GM19468 (cell line): ENCODE results near the gene C16orf95.

ENCODE experiments used
- ATAC-seq: cut with Tn5 transposase; IDR thresholded peaks from one replicate; pipeline ENCODE4 v1.9.1; 2021; ENCODE audit warnings: mild to moderate bottlenecking, moderate library complexity, moderate number of reproducible peaks; ENCODE audit not compliant: unreplicated experiment; ENCODE audit errors: extremely low read depth

C16orf95 gene

GRCh38 chr16:87333581-87334331 is 16.6 kb upstream of the C16orf95 start:
- no peak for ATAC-seq

- no peak for ATAC-seq
These were observed 15.9 kb upstream of the C16orf95 start for GRCh38 chr16:87333101-87333500.

- ATAC-seq = no peak
These were observed 15.0 kb upstream of the C16orf95 start for GRCh38 chr16:87332150-87332549.

DNA sequence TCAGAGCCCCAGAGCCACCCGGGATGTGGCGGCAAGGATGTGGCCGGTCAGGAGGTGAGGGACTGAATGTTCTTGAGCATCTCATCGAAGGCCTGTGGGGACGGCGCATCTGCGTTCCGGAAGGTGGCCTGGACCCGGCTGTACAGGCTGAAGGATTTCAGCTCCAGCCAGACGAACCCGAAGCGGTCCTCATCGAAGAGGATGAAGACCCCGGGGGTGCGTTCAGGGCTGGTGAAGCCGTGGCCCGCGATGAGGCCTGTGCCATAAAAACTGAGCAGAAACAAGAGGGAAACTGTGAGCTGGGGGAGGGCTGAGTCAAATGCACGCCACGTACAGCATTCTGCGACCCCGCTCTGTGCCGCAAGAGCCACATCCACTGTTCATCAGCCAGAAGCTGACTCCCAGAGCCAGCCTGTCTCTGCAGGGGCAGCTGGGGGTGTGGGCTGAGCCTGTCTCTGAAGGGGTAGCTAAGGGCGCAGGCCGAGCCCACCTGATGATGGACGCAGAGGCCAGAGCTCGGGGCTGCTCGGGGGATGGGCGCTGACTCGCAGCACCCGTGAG is 14.1 kb upstream of the C16orf95 start:
- ATAC-seq = no peak

DNA sequence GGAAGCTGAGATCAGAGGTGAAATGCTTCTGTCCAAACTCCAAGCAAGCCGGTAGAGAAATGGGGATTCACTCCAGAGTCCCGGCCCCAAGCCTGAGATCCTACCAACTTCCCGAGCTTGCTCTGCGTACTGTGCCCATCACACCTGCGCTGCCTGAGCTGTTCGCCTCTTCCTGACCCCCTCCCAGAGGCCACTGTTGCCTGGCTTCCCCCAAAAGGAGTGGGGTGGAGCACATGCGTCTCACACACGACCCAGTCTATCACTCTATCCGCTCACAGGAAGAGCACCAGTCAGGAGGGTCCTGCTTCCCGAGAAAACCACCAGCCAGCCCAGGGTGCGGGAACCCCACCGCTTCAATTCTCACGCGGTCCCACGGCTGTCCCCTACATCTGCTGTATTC is 13.5 kb upstream of the C16orf95 start:
- ATAC-seq = no peak

DNA sequence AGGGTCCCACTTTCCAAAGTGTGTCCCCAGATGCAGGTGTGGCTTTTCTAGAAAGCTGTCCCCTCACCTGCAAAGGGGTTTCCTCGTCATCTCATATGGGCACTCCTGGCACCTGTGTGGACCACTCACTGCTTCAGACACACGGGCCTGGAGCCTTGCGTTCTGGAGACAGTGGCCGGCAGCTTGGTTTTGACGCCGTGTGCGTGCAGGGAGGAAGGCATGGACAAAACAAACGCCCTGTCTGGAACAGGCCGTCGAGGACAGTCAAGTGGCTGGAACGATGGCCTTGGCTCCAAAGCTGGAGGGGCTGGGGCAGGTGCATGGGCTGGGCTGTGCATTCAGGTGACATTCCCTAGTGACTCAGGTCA is 13.0 kb upstream of the C16orf95 start:
- no peak for ATAC-seq

DNA sequence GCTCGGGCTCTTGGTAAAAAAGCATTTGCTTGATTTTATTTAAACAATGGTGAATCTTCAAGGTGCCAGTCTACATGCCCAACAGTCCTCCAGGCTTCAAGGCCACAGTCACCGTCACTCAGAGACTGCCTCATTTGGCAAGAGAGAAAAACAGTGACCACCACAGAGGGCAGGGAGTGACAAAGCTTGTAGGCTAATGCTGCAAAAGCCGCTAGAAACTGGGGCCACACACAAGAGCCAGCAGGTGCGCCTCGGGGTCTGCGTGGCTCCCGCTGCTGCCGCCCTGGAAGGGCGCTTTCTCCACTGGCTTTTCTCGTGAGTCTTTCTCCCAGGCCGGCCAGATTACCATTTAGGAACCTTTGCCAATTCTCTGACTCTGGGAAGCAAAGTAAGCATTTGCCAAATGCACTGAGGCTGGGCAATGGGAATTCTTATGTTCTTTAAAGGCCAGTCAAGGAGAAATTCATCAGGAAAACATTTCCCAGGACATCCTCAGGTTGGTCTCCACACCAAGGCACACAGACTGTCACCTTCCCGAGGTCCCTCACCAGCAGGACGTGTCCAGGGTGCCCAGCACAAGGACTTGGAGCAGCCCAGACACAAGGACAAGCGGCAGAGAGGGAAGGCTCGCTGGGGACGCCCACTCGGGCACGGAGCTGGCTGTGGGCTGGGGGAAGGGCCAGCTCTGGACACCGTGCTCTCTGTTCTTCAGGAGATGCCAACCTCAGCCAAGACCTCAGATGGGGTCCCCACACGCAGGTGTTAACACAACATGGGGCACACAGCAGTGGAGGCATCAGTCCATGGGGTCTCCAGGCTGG is 12.5 kb upstream of the C16orf95 start:
- no peak for ATAC-seq

DNA sequence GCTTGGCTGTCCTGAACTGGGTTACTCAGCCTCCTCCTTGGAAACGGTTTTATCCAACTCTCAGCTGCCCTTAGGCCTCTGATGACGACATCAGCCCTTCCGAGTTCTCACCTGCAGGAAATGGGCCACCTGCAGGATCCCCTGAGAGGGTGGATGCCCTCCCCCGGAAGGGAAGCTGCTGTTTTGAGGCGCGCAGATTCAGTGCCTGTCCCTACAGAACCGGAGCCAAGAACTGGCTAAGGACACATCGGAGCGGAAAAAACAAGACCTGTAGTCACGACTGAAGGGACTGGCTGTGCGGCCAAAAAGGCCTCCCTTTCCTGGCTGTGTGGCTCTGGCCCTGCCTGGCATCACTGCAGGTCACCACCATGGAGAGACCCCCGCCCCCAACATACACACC is 11.7 kb upstream of the C16orf95 start:
- ATAC-seq = no peak

DNA sequence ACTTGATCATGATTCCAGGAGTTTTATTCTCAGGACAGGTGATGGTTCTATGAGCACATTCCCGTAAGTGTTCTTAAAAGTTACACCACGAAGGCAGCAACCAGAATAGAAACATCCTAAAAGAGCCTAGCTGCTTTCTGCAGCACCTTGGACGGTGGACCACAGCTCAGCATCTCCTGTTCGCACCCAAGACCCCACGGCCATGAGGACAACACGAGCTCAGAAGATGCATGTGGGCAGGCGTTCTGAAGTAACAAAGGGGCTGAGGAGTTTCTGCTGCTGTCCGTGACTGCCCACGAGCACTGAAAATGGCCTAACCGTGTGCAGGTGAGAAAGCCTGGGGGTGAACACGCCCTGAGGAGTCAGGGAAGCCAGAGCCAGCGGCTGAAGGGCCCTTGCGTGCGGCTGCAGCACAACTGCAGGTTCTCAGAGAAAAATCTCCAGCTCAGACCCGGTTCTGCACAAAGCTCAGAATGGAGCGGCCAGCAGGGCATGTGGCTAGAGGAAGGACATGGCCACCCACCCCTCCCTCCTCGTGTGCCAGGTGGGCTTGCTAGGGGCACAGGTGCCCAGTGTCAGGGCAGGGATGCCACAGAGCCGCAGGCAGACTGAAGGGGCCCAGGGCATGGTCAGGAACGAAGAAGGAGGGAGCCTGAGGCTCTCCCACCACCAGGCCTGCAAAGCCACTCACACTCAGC is 10.8 kb upstream of the C16orf95 start:
- no peak for ATAC-seq

- no peak for ATAC-seq
These were observed 9.0 kb upstream of the C16orf95 start for GRCh38 chr16:87326151-87326571.

DNA sequence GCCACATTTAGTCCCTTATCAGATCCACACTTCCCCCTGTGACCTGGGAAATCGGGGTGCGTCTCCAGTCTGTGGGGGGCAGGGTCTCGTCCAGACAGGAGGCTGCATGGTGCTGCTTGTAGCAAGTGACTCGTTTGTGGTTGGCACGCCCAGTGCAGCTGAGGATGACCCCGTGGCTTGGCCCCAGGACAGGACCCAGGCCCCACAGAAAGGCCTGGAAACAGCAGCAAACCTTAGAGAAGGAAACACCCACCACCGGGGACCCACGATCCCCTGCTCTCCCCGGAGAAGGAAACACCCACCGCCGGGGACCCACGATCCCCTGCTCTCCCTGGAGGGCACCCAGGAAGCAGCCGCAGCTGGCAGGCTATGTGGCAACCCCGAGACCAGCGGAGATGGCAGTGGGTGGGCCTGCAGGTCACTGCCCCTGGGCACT is 8.2 kb upstream of the C16orf95 start:
- ATAC-seq = no peak

GRCh38 chr16:87324411-87325275 is 7.5 kb upstream of the C16orf95 start:
- no peak for ATAC-seq

DNA sequence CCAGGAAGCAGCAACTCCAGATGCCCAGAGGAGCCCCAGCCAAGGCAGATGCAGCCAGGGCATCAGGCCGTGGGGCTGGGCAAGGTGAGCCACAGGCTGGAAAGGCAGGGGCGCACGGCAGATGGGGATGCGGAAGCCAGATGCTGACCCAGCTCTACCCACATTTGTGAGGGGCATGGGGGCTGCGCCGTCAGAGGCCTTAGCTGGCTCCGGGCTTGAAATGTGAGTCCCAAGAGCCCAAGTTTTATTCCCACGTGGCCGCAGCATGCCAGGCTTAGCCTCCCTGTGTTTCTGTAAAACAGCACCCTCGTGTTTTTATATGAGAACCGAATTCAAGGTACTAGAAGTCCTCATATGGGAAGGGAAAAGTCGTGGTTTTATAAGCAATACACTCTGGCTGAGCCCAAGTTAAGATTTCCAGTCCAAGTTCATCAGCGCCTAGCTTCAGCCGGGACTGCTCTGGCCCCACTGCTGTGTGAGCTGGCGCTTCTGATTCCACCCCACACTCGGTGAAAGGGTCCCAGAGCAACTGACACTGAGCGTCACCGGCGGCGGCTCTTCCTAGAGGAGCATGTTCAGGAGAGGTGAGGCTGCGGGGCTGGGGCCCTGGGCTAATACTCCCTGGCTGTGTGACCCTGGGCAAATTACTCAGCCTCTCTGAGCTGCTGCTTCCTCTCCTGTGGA is 6.7 kb upstream of the C16orf95 start:
- ATAC-seq = no peak

- ATAC-seq = no peak
These were observed 5.9 kb upstream of the C16orf95 start for GRCh38 chr16:87322833-87323726.

- no peak for ATAC-seq
These were observed 5.2 kb upstream of the C16orf95 start for GRCh38 chr16:87322360-87322759.

DNA sequence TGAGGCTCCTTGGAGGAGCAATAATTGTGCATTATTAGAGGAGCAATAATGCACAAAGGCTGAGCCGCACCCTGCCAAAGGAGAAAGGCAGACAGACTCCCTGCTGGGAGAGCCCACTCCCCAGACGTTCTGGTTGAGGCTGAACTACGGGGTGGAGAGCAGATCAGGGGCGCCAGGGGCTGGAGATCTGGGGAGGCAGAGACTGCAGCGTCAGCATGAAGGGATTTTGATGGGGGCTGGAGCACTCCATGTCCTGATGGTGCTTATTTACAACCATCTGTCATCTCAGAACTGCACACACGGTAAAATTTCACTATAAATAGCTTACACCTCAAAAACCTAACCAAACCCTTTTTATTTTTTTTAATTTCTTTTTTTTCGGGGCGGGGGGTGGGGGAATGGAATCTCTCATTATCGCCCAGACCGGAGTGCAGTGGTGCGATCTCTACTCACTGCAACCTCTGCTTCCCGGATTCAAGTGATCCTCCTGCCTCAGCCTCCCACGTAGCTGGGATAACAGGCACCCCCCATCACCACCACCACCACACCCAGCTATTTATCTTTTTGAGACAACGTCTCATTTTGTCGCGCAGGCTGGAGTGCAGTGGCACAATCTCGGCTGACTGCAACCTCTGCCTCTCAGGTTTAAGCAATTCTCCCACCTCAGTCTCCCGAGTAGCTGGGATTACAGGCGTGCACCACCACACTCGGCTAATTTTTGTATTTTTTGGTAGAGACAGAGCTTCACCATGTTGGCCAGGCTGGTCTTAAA is 4.3 kb upstream of the C16orf95 start:
- ATAC-seq = no peak

- ATAC-seq = no peak
These were observed 3.5 kb upstream of the C16orf95 start for GRCh38 chr16:87320510-87321227.
